MM.1S (cell line): Measurements from ENCODE around the gene POLH.
A peak's percentile ranks its signal among the peaks of the same experiment; 100 is the strongest.

Experiments
- DNase-seq: peaks from one replicate; pipeline ENCODE4 v3.0.0-alpha.2; 2015
- H2AFZ ChIP-seq: fragments of 300-600 bp; sonication (generic); 2 replicates; pipeline ENCODE4 v1.6.0; 2016; ENCODE audit warnings: antibody characterized with exemption, low read length
- H3F3A ChIP-seq: fragments of 300-600 bp; sonication (generic); 2 replicates; pipeline ENCODE4 v1.6.1; 2016; ENCODE audit warnings: mild to moderate bottlenecking, antibody characterized with exemption, low read length, moderate library complexity, mixed read lengths; ENCODE audit not compliant: insufficient read depth
- H3K27ac ChIP-seq: fragments of 300-600 bp; sonication (generic); 2 replicates; pipeline ENCODE4 v1.5.1; 2016; ENCODE audit warnings: mild to moderate bottlenecking, low read length
- H3K27me3 ChIP-seq: fragments of 300-600 bp; sonication (generic); replicated peaks from 2 replicates; pipeline ENCODE4 v1.6.0; 2016; ENCODE audit warnings: low read length; ENCODE audit not compliant: insufficient read depth
- H3K36me3 ChIP-seq: fragments of 300-600 bp; sonication (generic); replicated peaks from 2 replicates; pipeline ENCODE4 v1.6.1; 2016; ENCODE audit warnings: mild to moderate bottlenecking, low read length, mixed read lengths; ENCODE audit not compliant: insufficient read depth
- H3K4me1 ChIP-seq: fragments of 300-600 bp; sonication (generic); 2 replicates; pipeline ENCODE4 v1.6.1; 2016; ENCODE audit warnings: low read length, mixed read lengths
- H3K4me2 ChIP-seq: fragments of 300-600 bp; sonication (generic); 2 replicates; pipeline ENCODE4 v1.6.0; 2016; ENCODE audit warnings: low read depth, low read length
- H3K4me3 ChIP-seq: fragments of 300-600 bp; sonication (generic); 2 replicates; pipeline ENCODE4 v1.5.1; 2016; ENCODE audit warnings: low read length, mixed read lengths
- H3K79me2 ChIP-seq: fragments of 300-600 bp; sonication (generic); 2 replicates; pipeline ENCODE4 v1.6.1; 2016; ENCODE audit warnings: mixed run types, low read length, mixed read lengths
- H3K9ac ChIP-seq: fragments of 300-600 bp; sonication (generic); 2 replicates; pipeline ENCODE4 v1.6.1; 2016; ENCODE audit warnings: low read length, mixed read lengths
- H3K9me2 ChIP-seq: fragments of 300-600 bp; sonication (generic); replicated peaks from 2 replicates; pipeline ENCODE4 v1.6.1; 2016; ENCODE audit warnings: mild to moderate bottlenecking, low read length, mixed read lengths; ENCODE audit not compliant: insufficient read depth
- H3K9me3 ChIP-seq: fragments of 300-600 bp; sonication (generic); replicated peaks from 2 replicates; pipeline ENCODE4 v1.6.1; 2016; ENCODE audit warnings: mild to moderate bottlenecking, low read length, mixed read lengths; ENCODE audit not compliant: insufficient read depth
- H4K20me1 ChIP-seq: fragments of 300-600 bp; sonication (generic); 2 replicates; pipeline ENCODE4 v1.6.1; 2016; ENCODE audit warnings: mild to moderate bottlenecking, low read length, moderate library complexity, mixed read lengths; ENCODE audit not compliant: insufficient read depth
- CTCF ChIP-seq: fragments of 300-600 bp; sonication (generic); IDR thresholded peaks from 2 replicates; pipeline ENCODE4 v1.5.1; 2016; ENCODE audit warnings: antibody characterized with exemption, low read length, mixed read lengths
- EZH2 ChIP-seq: fragments of 300-600 bp; sonication (generic); optimal IDR thresholded peaks from 2 replicates; pipeline ENCODE3; 2017; ENCODE audit warnings: low read depth, mild to moderate bottlenecking, antibody characterized with exemption, low read length, mixed read lengths
- EZH2phosphoT487 ChIP-seq: fragments of 300-600 bp; sonication (generic); IDR thresholded peaks from 2 replicates; pipeline ENCODE4 v1.6.1; 2018; ENCODE audit warnings: antibody characterized with exemption, low read length

Gene POLH

GRCh38 chr6:43572015-43572414, 4.0 kb upstream of the POLH start:
- no peaks in the 10 kb centered on the region for H3K9me2 ChIP-seq
- no peaks in the 10 kb centered on the region for H4K20me1 ChIP-seq
- H3K9ac ChIP-seq: no peak overlapping the region
- no peak overlapping the region for H2AFZ ChIP-seq
- no peaks in the 10 kb centered on the region for H3K27me3 ChIP-seq
- no peaks in the 10 kb centered on the region for H3K4me1 ChIP-seq
- H3K4me2 ChIP-seq: no peak overlapping the region
- peaks cover 4% of the 10 kb centered on the region; the same call in 1 of the 2 replicates for H3K36me3 ChIP-seq
- H3K9me3 ChIP-seq: no peaks in the 10 kb centered on the region
- peaks cover 8% of the 10 kb centered on the region for H3F3A ChIP-seq
- no peak overlapping the region for H3K4me3 ChIP-seq
- no peak for DNase-seq
- no peak for TF ChIP-seq CTCF
- no peak for TF ChIP-seq EZH2
- no peak for TF ChIP-seq EZH2phosphoT487
- H3K79me2 ChIP-seq: peaks cover 47% of the 10 kb centered on the region
- no peak overlapping the region for H3K27ac ChIP-seq

- Histone ChIP-seq H3K27ac (peak overlapping the region; percentile 9; the same call in 1 of the 2 replicates), H3K4me3 (peak overlapping the region; percentile 93), H3K27me3 (no peaks in the 10 kb centered on the region), H3K9me2 (no peaks in the 10 kb centered on the region), H3F3A (peaks cover 10% of the 10 kb centered on the region), H3K79me2 (peaks cover 74% of the 10 kb centered on the region), H3K36me3 (peaks cover 4% of the 10 kb centered on the region; the same call in 1 of the 2 replicates), H2AFZ (peak overlapping the region; percentile 82), H3K4me1 (peaks cover 8% of the 10 kb centered on the region), H3K9ac (peak overlapping the region; percentile 69), H4K20me1 (no peaks in the 10 kb centered on the region), H3K4me2 (peak overlapping the region; percentile 48), H3K9me3 (no peaks in the 10 kb centered on the region)
- no peak for DNase-seq
- no peak for TF ChIP-seq CTCF
- no peak for TF ChIP-seq EZH2
- no peak for TF ChIP-seq EZH2phosphoT487
These were observed 747 bp upstream of the POLH start for GRCh38 chr6:43575105-43575771.

- Histone ChIP-seq H3K27ac (no peak overlapping the region), H3K36me3 (peaks cover 15% of the 10 kb centered on the region), H3K4me3 (no peak overlapping the region)
These were observed 2.8 kb downstream of the POLH start for GRCh38 chr6:43578748-43579147.

More at GRCh38 chr6:43578748-43579147, 2.8 kb downstream of the POLH start:
- peaks cover 8% of the 10 kb centered on the region for H3K4me1 ChIP-seq
- no peaks in the 10 kb centered on the region for H3K27me3 ChIP-seq
- no peaks in the 10 kb centered on the region for H3K9me2 ChIP-seq
- 0 out of 2 replicates have a peak overlapping the region, but pooled peaks have one; percentile 95 for H3K4me2 ChIP-seq
- TF ChIP-seq EZH2phosphoT487 (no peak), CTCF (no peak), EZH2 (no peak)
- no peak for DNase-seq
- H4K20me1 ChIP-seq: no peaks in the 10 kb centered on the region
- no peak overlapping the region for H2AFZ ChIP-seq
- no peaks in the 10 kb centered on the region for H3K9me3 ChIP-seq
- H3K9ac ChIP-seq: no peak overlapping the region
- peaks cover 10% of the 10 kb centered on the region for H3F3A ChIP-seq
- H3K79me2 ChIP-seq: peaks cover 74% of the 10 kb centered on the region
